Pons (tissue), 1 donor: ENCODE measurements around the gene CIBAR2.
"Not testable (repeated sequence)": the region's sequence is repeated elsewhere in the genome, so short reads cannot be mapped to it uniquely, and the experiment has no call there.

ENCODE experiments used
- DNase-seq: peaks from one replicate; pipeline ENCODE4 v3.0.0-alpha.2; 2016; ENCODE audit warnings: low spot score

Gene CIBAR2

GRCh38 chr16:85062845-85063244 lies 49.4 kb downstream of the CIBAR2 start:
- DNase-seq: no peak

- no peak for DNase-seq
These were observed 49.9 kb downstream of the CIBAR2 start for GRCh38 chr16:85062323-85062722.

GRCh38 chr16:85061566-85061965 lies 50.7 kb downstream of the CIBAR2 start:
- peak; percentile 54 for DNase-seq

- no peak for DNase-seq
These were observed 53.4 kb downstream of the CIBAR2 start for GRCh38 chr16:85058909-85059308.

- no peak for DNase-seq
These were observed 54.3 kb downstream of the CIBAR2 start for GRCh38 chr16:85057948-85058347.

GRCh38 chr16:85057212-85057889 lies 54.9 kb downstream of the CIBAR2 start:
- DNase-seq: no peak

GRCh38 chr16:85056211-85056748 lies 56.0 kb downstream of the CIBAR2 start:
- peak; percentile 57 for DNase-seq

- peak; percentile 83 for DNase-seq
These were observed 56.6 kb downstream of the CIBAR2 start for GRCh38 chr16:85055493-85056210.

GRCh38 chr16:85054948-85055492 lies 57.3 kb downstream of the CIBAR2 start:
- no peak for DNase-seq

GRCh38 chr16:85054321-85054720 lies 58.0 kb downstream of the CIBAR2 start:
- DNase-seq: not testable (repeated sequence)

GRCh38 chr16:85052536-85052935 lies 59.7 kb downstream of the CIBAR2 start:
- no peak for DNase-seq

GRCh38 chr16:85051683-85052082 lies 60.6 kb downstream of the CIBAR2 start:
- DNase-seq: no peak

GRCh38 chr16:85051067-85051581 lies 61.1 kb downstream of the CIBAR2 start:
- DNase-seq: no peak

GRCh38 chr16:85049706-85050305 lies 62.5 kb downstream of the CIBAR2 start:
- no peak for DNase-seq

GRCh38 chr16:85048921-85049562 lies 63.2 kb downstream of the CIBAR2 start:
- DNase-seq: no peak
